Effector memory CD4-positive, alpha-beta T cell (primary cell): ENCODE results near the gene SLK.

Experiments
- DNase-seq, 3 donors: peaks; one replicate each; pipeline ENCODE4 v3.0.0-alpha.2; 2020
- H3K27ac ChIP-seq: 2 replicates; pipeline ENCODE4 v1.7.0; 2013; ENCODE audit warnings: mild to moderate bottlenecking, low read length, moderate library complexity; ENCODE audit not compliant: insufficient read depth, poor library complexity, severe bottlenecking
- H3K27me3 ChIP-seq: replicated peaks from 2 replicates; pipeline ENCODE4 v1.7.0; 2013; ENCODE audit warnings: mild to moderate bottlenecking, low read length; ENCODE audit not compliant: insufficient read depth, control insufficient read depth, poor library complexity, severe bottlenecking
- H3K36me3 ChIP-seq: 2 replicates; pipeline ENCODE4 v1.7.0; 2013; ENCODE audit warnings: mild to moderate bottlenecking, low read length, moderate library complexity; ENCODE audit not compliant: control insufficient read depth, insufficient read depth
- H3K4me1 ChIP-seq: 2 replicates; pipeline ENCODE4 v1.7.0; 2013; ENCODE audit warnings: low read length, mild to moderate bottlenecking; ENCODE audit not compliant: control insufficient read depth, insufficient read depth, poor library complexity, severe bottlenecking
- H3K4me3 ChIP-seq: 2 replicates; pipeline ENCODE4 v1.7.0; 2013; ENCODE audit warnings: low read length, low read depth, mild to moderate bottlenecking; ENCODE audit not compliant: insufficient read depth, poor library complexity, severe bottlenecking
- H3K9me3 ChIP-seq: 2 replicates; pipeline ENCODE4 v1.7.0; 2013; ENCODE audit warnings: mild to moderate bottlenecking, low read length, moderate library complexity; ENCODE audit not compliant: control insufficient read depth

The SLK gene

DNA sequence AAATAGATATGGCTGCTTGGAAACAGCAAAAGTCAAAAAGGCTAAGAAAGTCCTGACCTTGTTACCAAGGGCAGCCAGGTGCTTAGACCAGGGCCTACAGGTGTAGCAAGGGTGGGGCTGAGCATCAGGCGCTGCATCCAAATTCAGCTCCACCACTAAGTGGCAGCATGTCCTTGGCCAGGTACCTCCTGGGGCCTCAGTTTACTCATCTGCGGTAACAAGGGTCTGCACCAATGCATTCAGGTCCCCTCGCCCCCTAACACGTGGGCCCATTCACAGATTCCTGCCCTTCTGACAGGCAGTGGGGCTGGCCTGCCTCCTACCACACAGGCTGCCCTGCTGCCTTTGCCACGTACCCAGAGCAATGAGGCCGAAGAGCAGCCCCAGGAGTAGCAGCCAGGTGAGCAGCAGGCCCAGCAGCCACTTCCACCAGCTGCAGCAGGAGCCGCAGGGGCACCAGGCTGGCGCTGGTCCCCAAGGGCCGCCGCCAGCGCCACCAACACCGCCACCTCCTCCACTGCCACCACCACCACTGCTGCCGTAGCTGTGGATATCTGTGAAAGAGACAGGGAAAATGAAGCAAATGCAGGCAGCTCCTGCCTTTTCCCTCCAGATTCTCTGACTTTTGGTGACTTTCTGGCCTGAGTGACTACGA, 89.8 kb downstream of the SLK start:
- H3K27me3 ChIP-seq, result no peaks in the 10 kb centered on the region
- H3K4me1 ChIP-seq, result no peaks in the 10 kb centered on the region
- no peak overlapping the region for H3K27ac ChIP-seq
- DNase-seq, result no peak
- H3K36me3 ChIP-seq, result no peaks in the 10 kb centered on the region
- no peak overlapping the region for H3K4me3 ChIP-seq
- H3K9me3 ChIP-seq, result no peaks in the 10 kb centered on the region

GRCh38 chr10:104057717-104058116, 90.8 kb downstream of the SLK start:
- no peaks in the 10 kb centered on the region for H3K36me3 ChIP-seq
- no peak overlapping the region for H3K4me3 ChIP-seq
- H3K9me3 ChIP-seq, result no peaks in the 10 kb centered on the region
- no peak for DNase-seq
- H3K27ac ChIP-seq, result no peak overlapping the region
- no peaks in the 10 kb centered on the region for H3K4me1 ChIP-seq
- no peaks in the 10 kb centered on the region for H3K27me3 ChIP-seq

DNA sequence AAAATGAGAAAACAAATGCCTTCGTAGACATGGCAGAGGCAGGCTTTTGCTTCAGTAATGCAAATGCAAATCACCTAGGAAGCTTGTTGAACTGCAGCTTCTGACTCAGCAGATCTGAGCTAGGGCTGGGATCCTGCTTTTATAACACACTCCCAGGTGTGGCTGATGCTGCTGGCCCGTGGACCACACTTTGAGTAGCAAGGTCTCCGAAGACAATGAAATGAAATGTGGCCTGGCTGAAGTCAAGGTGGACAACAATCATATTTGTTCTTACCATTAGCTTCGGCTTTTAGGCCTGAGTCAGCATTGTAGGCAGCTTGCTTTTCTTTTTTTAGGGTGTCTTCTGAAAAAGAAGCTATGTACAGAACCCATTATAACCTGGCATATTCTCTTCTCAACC, 92.4 kb downstream of the SLK start:
- no peak for DNase-seq
- Histone ChIP-seq H3K9me3 (no peaks in the 10 kb centered on the region), H3K36me3 (no peaks in the 10 kb centered on the region), H3K27me3 (no peaks in the 10 kb centered on the region), H3K4me1 (no peaks in the 10 kb centered on the region), H3K4me3 (no peak overlapping the region), H3K27ac (no peak overlapping the region)

- Histone ChIP-seq H3K27me3 (no peaks in the 10 kb centered on the region), H3K9me3 (no peaks in the 10 kb centered on the region), H3K4me1 (no peaks in the 10 kb centered on the region), H3K4me3 (no peak overlapping the region), H3K36me3 (no peaks in the 10 kb centered on the region), H3K27ac (no peak overlapping the region)
- no peak for DNase-seq
Observed at GRCh38 chr10:104061196-104061595, 94.3 kb downstream of the SLK start.

GRCh38 chr10:104065748-104066147, 98.8 kb downstream of the SLK start:
- no peaks in the 10 kb centered on the region for H3K9me3 ChIP-seq

DNA sequence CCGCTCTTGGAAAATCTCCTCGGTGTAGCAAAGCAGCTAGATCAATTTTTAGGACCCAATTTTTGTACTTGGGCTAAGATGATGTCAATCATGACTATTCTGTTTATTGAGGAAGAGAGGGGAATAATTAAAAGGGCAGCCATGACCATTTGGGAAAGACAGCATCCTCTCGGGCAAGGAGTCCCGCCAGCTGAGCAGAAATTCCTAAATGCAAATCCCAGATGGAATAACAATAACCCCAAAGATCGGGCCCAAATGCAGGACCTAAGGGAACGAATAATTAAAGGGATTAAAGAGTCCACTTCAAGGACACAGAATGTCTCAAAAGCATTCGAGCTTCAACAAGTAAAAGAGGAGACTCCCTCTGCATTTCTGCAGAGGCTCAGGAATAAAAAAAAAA, 100.0 kb downstream of the SLK start:
- Histone ChIP-seq H3K4me3 (no peak overlapping the region), H3K27ac (no peak overlapping the region), H3K36me3 (no peaks in the 10 kb centered on the region), H3K9me3 (no peaks in the 10 kb centered on the region), H3K4me1 (no peaks in the 10 kb centered on the region), H3K27me3 (no peaks in the 10 kb centered on the region)
- DNase-seq, result no peak

More at GRCh38 chr10:104065748-104066147, 98.8 kb downstream of the SLK start:
- no peak overlapping the region for H3K27ac ChIP-seq
- no peaks in the 10 kb centered on the region for H3K4me1 ChIP-seq
- no peaks in the 10 kb centered on the region for H3K27me3 ChIP-seq
- no peaks in the 10 kb centered on the region for H3K36me3 ChIP-seq
- H3K4me3 ChIP-seq, result no peak overlapping the region
- no peak for DNase-seq

GRCh38 chr10:104067525-104067924, 100.6 kb downstream of the SLK start:
- Histone ChIP-seq H3K27ac (no peak overlapping the region), H3K4me3 (no peak overlapping the region), H3K27me3 (no peaks in the 10 kb centered on the region), H3K4me1 (no peaks in the 10 kb centered on the region), H3K9me3 (no peaks in the 10 kb centered on the region), H3K36me3 (no peaks in the 10 kb centered on the region)
- DNase-seq, result no peak

DNA sequence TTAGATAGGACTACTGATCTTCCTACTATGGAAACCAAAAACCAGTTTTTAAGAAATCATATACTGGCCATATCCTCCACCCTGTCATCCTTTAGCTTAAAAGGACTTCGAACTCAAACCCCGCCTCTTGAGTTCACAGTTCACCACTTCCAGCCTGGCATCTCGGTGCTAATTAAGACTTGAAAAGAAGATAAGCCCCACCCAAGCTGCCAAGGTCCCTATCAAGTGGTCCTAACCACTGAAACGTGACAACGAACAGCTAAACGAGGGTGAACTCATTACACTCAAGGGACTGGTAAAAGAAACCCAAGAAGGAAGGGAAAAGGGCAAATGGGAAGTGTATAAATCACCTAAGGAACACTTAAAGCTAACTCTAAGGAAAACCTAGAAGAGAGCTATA, 102.7 kb downstream of the SLK start:
- H3K27me3 ChIP-seq, result no peaks in the 10 kb centered on the region
- no peak overlapping the region for H3K4me3 ChIP-seq
- no peaks in the 10 kb centered on the region for H3K36me3 ChIP-seq
- no peaks in the 10 kb centered on the region for H3K9me3 ChIP-seq
- DNase-seq, result no peak
- H3K4me1 ChIP-seq, result no peaks in the 10 kb centered on the region
- H3K27ac ChIP-seq, result no peak overlapping the region

DNA sequence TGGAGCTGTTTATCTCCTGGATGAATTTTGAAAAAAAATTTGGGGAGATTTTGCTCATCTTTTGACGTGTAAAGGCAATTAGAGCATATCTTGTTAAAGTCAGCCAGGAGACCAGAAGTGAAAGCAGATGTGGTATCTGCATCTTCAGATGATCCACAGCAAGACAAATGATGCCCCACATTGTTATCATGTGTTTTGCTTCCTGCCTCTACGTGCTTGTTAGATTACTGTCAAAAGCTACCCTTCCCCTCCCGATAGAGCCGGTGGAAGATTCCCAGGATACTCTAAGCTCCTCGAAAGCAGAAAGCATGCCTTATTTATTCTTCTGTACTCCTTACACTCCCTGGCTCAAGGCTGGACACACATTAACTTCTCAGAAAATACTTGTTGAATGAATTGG, 105.8 kb downstream of the SLK start:
- no peaks in the 10 kb centered on the region for H3K27me3 ChIP-seq
- H3K4me1 ChIP-seq, result no peaks in the 10 kb centered on the region
- H3K36me3 ChIP-seq, result no peaks in the 10 kb centered on the region
- H3K27ac ChIP-seq, result no peak overlapping the region
- H3K9me3 ChIP-seq, result no peaks in the 10 kb centered on the region
- H3K4me3 ChIP-seq, result no peak overlapping the region
- no peak for DNase-seq

GRCh38 chr10:104074505-104074904, 107.6 kb downstream of the SLK start:
- H3K4me3 ChIP-seq, result no peak overlapping the region
- H3K27ac ChIP-seq, result no peak overlapping the region
- H3K36me3 ChIP-seq, result no peaks in the 10 kb centered on the region
- H3K27me3 ChIP-seq, result no peaks in the 10 kb centered on the region
- H3K4me1 ChIP-seq, result no peaks in the 10 kb centered on the region
- no peaks in the 10 kb centered on the region for H3K9me3 ChIP-seq
- DNase-seq, result no peak
